Spinal cord (tissue), 10 donors: ENCODE results near the gene NKX2-2. TPM values are rescaled to one million over a fixed set of nuclear protein-coding genes. Genes with fewer than 3 reads are reported as not detected.

Experiments used
- DNase-seq, 6 donors: peaks; one replicate each; pipeline versions ENCODE4 v3.0.0 to v3.0.0-alpha.2; 2013 to 2015; ENCODE audit warnings: low spot score in 6 of 6, low read depth in 4 of 6
- H3K27ac ChIP-seq: one replicate; pipeline ENCODE4 v1.5.1; 2013; ENCODE audit warnings: low read depth, low read length, control low read depth
- H3K27me3 ChIP-seq: one replicate; pipeline ENCODE4 v1.6.1; 2013; ENCODE audit warnings: low read length; ENCODE audit not compliant: control insufficient read depth, insufficient read depth
- H3K36me3 ChIP-seq: one replicate; pipeline ENCODE4 v1.6.1; 2013; ENCODE audit warnings: low read length; ENCODE audit not compliant: control insufficient read depth, insufficient read depth
- H3K4me1 ChIP-seq: one replicate; pipeline ENCODE4 v1.6.1; 2013; ENCODE audit warnings: low read length; ENCODE audit not compliant: control insufficient read depth, insufficient read depth
- H3K4me3 ChIP-seq: one replicate; pipeline ENCODE4 v1.5.1; 2013; ENCODE audit warnings: low read depth, low read length, control low read depth
- H3K9me3 ChIP-seq: one replicate; pipeline ENCODE4 v1.6.1; 2013; ENCODE audit warnings: low read length; ENCODE audit not compliant: control insufficient read depth, insufficient read depth
- WGBS: methylation state at CpG from one replicate; pipeline ENCODE4 v1.1.5; 2013; ENCODE audit warnings: missing lambda C conversion rate; ENCODE audit not compliant: insufficient coverage; 5-methylcytosine and 5-hydroxymethylcytosine counted together
- polyA plus RNA-seq, 2 donors: library from polyadenylated mRNA; unstranded; fragments of 120-200 nt; gene quantifications; one replicate each; pipeline ENCODE4 v1.2.1, GENCODE V29; 2013; ENCODE audit not compliant: insufficient read length in 2 of 2
- total RNA-seq, 2 donors: library from RNA; depleted of rRNA in 1 of 2; stranded (reverse); fragments of 120-200 nt in 1 of 2; fragments of >200 nt in 1 of 2; gene quantifications; one replicate each; pipeline versions ENCODE4 v1.2.3 to v1.2.4, GENCODE V29; 2013 to 2014
- donor health status: healthy.

Gene NKX2-2
- total and polyA plus RNA-seq, 4 donors = 3.0 to 52.9 (median 22.2) TPM

DNA sequence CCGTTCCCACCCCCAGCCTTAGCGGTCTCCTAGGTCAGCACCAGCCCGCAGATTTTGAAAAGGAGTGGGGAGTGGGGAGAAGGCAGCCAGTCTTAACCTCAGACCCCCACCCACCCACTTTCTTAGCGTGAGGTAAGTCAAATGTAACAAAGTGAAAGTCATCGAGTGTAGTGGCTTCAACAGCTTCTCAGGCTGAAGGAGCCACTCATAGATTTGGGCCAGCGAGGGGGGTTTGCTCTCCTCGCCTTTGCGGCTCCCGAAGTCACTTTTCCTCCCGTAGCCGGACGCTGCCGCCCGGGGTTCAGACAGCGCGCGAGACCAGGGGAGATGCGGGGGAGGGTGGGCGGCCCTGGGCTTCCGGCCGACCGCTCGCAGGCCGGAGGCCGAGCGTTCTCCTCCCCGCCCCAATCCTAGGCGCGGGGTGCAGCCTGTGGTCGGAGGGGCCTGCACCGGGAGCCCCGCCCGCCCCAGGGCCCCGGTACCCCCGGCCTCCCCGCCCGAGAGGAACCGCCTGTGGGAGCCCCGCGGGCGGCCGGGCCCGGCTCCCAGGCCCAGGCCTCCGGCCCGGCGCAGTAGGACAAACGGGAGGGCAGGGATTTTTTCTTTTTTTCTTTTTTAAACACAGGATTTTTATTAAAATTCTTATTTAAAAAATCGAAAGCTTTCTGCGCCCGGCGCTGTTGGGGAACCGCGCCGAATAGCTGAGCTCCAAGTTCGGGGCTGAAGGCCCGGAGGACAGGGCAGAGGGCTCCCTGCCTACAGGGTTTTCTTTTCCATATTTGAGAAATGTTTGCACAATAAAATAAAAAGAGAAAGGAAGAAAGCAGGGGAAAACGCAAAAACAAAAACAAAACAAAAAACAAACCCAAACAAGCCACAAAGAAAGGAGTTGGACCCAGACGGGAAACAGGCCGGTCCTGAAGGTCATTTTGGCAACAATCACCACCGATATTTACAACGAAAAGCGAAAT, 3.2 kb downstream of the NKX2-2 start:
- Histone ChIP-seq H3K4me1 (peaks cover 77% of the 10 kb centered on the region), H3K9me3 (no peaks in the 10 kb centered on the region), H3K4me3 (peak overlapping the region; percentile 33), H3K27ac (peak overlapping the region; percentile 73), H3K27me3 (peaks cover 96% of the 10 kb centered on the region), H3K36me3 (peaks cover 15% of the 10 kb centered on the region)
- peak in 1 of 6 donors; percentile 45 for DNase-seq
- WGBS = 4% methylated on average over 35 of the region's 62 CpGs

GRCh38 chr20:21509597-21510371, 4.1 kb downstream of the NKX2-2 start:
- peak overlapping the region; percentile 33 for H3K4me3 ChIP-seq
- H3K27ac ChIP-seq = peak overlapping the region; percentile 73
- H3K36me3 ChIP-seq = peaks cover 15% of the 10 kb centered on the region
- H3K9me3 ChIP-seq = no peaks in the 10 kb centered on the region
- peaks cover 77% of the 10 kb centered on the region for H3K4me1 ChIP-seq
- H3K27me3 ChIP-seq = peaks cover 92% of the 10 kb centered on the region
- 4% methylated on average over 39 of the region's 43 CpGs for WGBS
- peak in 2 of 6 donors; percentile 67 to 74 for DNase-seq

DNA sequence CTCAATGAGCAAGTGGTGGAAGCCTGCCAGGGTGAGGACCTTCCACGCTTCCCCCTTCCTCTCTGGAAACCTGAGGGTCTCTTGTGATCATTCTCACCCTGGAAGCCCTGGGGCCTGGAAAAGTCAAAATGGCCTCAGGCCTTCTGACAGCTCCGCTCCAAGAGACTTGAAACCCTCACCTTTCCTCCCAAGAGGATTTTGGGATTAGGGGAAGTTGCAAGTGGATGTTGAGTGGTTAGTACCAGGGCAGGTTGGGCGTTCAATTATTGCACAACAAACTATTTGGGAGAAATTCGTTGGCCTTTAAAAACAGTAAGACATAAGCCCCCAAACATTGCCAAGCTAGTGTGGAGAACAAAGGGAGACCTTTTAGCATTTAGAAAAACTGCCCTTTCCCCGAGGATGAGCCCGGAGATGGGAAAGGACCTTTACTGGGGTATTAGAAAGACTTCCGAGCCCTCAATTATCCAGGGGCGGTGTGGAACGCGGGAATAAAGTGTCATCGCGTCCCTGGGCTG, 4.7 kb downstream of the NKX2-2 start:
- H3K4me1 ChIP-seq = peaks cover 77% of the 10 kb centered on the region
- peak overlapping the region; percentile 73 for H3K27ac ChIP-seq
- WGBS = 8% methylated on average over 8 of the region's 12 CpGs
- peak overlapping the region; percentile 33 for H3K4me3 ChIP-seq
- H3K36me3 ChIP-seq = peaks cover 18% of the 10 kb centered on the region
- DNase-seq = peak in 1 of 6 donors; percentile 39
- no peaks in the 10 kb centered on the region for H3K9me3 ChIP-seq
- H3K27me3 ChIP-seq = peaks cover 89% of the 10 kb centered on the region

DNA sequence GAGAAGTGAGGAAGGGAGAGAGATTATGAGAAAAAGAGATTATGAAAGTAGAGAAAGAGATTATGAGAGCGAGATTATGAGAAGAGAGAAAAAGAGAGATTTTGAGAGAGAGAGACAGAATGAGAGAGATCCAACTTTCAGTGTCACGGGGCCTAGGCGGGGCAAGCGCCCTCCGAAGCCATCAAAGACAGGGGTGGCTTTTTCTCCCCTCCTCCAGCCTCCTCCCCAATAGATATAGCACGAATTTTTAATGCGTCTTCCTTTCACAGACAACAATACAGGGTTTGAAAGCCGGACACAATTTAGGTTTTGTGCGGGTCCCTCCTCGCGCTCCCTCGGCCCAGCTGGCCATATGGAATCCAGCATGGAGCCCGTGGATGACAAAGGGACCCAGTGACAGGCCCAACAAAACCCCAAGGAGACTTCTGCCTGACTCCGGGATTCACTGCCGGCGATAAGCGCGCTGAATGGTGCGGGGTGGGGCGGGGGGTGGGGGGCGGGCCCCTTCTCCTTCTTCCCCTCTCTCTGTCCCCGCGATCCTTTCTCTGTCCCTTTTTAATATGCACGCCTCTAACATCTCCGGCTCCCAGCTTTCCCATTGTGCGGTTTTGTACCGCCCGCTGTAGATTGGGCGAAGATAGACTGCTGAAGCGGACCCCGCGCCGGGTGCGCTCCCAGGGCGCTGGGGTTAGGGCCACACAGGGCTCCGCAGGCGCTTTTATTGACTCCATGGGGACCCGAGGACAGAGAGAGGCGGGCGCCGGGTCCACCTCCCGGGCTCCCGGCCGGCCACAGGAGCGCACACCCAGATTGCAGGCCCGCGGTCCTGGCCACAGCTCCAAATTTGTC, 5.4 kb downstream of the NKX2-2 start:
- Histone ChIP-seq H3K4me3 (peak overlapping the region; percentile 33), H3K4me1 (peaks cover 72% of the 10 kb centered on the region), H3K36me3 (peaks cover 18% of the 10 kb centered on the region), H3K27me3 (peaks cover 84% of the 10 kb centered on the region), H3K9me3 (no peaks in the 10 kb centered on the region), H3K27ac (peak overlapping the region; percentile 73)
- DNase-seq = peak in 2 of 6 donors; percentile 72 to 83
- 2% methylated on average over 35 of the region's 47 CpGs for WGBS

- H3K27ac ChIP-seq = peak overlapping the region; percentile 55
- peaks cover 63% of the 10 kb centered on the region for H3K4me1 ChIP-seq
- peaks cover 80% of the 10 kb centered on the region for H3K27me3 ChIP-seq
These were observed 6.2 kb downstream of the NKX2-2 start for GRCh38 chr20:21507400-21508229.

DNA sequence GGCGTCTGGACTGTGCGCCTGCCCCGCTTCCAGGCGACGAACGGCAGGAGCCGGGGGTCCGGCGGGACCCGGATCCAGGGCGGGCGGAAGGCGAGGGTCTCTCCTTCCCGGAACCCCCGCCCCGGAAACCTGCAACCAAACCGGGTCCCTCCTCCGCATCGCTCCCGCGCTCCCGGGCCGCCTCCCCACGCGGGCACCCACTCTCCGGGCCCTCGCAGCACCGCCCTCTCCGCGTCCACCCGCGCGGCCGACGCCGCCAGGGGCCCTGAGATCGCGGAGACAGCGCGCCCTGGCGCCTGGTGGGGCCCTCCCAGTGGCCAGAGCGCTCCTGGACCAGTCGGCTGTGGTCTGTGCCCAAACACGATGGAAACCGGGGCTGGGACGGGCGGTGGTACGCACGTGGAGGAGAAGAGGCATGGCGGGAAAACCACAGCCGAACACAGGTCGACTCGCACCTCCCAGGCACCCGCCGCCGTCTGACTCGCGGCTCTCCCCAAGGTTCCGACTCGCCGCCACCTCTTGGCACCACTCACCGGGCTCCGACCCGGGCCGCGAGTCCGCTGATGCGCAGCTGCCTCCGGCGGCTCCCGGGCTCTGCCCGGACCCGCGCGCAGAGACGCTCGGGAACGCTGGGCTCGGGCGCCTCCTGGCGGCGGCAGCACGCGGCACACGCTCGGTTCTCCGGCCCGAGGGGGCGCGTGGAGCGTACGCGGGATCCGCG, 7.9 kb downstream of the NKX2-2 start:
- no peak overlapping the region for H3K27ac ChIP-seq
- DNase-seq = peak in 2 of 6 donors; percentile 81 to 87

More at GRCh38 chr20:21507400-21508229, 6.2 kb downstream of the NKX2-2 start:
- 4% methylated on average over 41 of the region's 44 CpGs for WGBS
- H3K9me3 ChIP-seq = no peaks in the 10 kb centered on the region
- H3K36me3 ChIP-seq = peaks cover 15% of the 10 kb centered on the region
- peak in 1 of 6 donors; percentile 36 for DNase-seq
- peak overlapping the region; percentile 7 for H3K4me3 ChIP-seq

GRCh38 chr20:21505161-21505809, 8.6 kb downstream of the NKX2-2 start:
- H3K4me1 ChIP-seq = peaks cover 50% of the 10 kb centered on the region
- H3K9me3 ChIP-seq = no peaks in the 10 kb centered on the region
- 1% methylated on average over 34 of the region's 36 CpGs for WGBS
- peak in 2 of 6 donors; percentile 79 to 90 for DNase-seq
- H3K4me3 ChIP-seq = no peak overlapping the region
- H3K36me3 ChIP-seq = peaks cover 13% of the 10 kb centered on the region
- peaks cover 60% of the 10 kb centered on the region for H3K27me3 ChIP-seq
- H3K27ac ChIP-seq = no peak overlapping the region

More for the DNA sequence above, 7.9 kb downstream of the NKX2-2 start:
- peaks cover 65% of the 10 kb centered on the region for H3K27me3 ChIP-seq
- H3K9me3 ChIP-seq = no peaks in the 10 kb centered on the region
- peaks cover 13% of the 10 kb centered on the region for H3K36me3 ChIP-seq
- WGBS = under 1% methylated on average over 95 of the region's 95 CpGs
- H3K4me3 ChIP-seq = peak overlapping the region; percentile 31
- H3K4me1 ChIP-seq = peaks cover 54% of the 10 kb centered on the region
